ENCODE measurements around the gene C20orf141. TPM values are rescaled to one million over a fixed set of nuclear protein-coding genes. Genes with fewer than 3 reads are reported as not detected.

Gene C20orf141
- total RNA-seq, 1 donor from 2014 or later, result not detected

DNA sequence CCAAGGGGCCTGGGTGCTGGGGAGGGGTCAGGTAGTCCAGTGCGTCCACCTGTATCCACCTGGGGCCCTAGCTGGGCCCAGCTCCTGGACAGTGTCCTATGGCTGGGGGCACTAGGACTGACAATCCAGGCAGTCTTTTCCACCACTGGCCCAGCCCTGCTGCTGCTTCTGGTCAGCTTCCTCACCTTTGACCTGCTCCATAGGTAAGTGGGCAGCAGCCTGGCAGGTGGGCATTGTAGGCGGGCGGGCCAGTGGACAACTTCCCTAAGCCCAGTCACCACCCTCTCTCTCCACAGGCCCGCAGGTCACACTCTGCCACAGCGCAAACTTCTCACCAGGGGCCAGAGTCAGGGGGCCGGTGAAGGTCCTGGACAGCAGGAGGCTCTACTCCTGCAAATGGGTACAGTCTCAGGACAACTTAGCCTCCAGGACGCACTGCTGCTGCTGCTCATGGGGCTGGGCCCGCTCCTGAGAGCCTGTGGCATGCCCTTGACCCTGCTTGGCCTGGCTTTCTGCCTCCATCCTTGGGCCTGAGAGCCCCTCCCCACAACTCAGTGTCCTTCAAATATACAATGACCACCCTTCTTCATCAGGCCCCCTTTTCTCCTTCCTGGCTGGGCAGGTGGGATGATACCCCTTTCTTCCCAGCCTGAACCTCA, 584 bp downstream of the C20orf141 start:
- H3K4me2 ChIP-seq (ENCODE audit: low read length), result peak overlapping the region; percentile 70
- no peak for TF ChIP-seq EZH2 (IDR thresholded peaks at IDR 0.05; ENCODE audit: insufficient read depth, low read length)
- TF ChIP-seq, protein P1, sequence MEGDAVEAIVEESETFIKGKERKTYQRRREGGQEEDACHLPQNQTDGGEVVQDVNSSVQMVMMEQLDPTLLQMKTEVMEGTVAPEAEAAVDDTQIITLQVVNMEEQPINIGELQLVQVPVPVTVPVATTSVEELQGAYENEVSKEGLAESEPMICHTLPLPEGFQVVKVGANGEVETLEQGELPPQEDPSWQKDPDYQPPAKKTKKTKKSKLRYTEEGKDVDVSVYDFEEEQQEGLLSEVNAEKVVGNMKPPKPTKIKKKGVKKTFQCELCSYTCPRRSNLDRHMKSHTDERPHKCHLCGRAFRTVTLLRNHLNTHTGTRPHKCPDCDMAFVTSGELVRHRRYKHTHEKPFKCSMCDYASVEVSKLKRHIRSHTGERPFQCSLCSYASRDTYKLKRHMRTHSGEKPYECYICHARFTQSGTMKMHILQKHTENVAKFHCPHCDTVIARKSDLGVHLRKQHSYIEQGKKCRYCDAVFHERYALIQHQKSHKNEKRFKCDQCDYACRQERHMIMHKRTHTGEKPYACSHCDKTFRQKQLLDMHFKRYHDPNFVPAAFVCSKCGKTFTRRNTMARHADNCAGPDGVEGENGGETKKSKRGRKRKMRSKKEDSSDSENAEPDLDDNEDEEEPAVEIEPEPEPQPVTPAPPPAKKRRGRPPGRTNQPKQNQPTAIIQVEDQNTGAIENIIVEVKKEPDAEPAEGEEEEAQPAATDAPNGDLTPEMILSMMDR (IDR thresholded peaks at IDR 0.05; ENCODE audit: insufficient read depth, low read depth, low read length), result no peak

DNA sequence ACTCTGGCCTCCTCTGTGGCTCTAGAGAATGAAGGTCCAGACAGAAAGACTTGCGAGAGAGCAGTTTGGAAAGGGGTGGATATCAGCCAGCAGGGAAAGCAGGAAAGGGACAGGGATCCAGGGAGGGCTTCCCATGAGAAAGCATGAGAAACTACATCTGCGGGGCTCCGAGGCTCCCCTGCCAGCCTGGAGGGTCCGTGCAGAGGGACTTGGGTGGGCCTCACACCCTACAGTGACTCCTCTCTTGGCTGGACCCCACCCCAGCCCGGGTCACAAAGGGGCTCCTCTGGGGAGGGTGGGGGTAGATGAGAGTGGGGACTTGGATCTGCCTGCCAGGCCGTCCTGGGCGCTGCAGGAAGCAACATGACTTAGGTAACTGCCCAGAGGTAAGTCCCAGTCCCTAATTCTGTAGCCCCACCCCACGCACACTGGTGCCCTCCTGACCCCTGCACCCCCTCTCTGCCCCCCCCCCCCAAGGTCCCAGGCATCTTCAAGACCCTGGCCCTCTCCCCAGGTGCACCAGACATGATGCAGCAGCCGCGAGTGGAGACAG, 1.3 kb downstream of the C20orf141 start, which contains the start of gene TMEM239:
TMEM239 (plus strand) TSS at position 335 of the 553 bp plus-strand sequence; CDS start at position 526, 191 bp downstream.
- Histone ChIP-seq H3K4me1 (ENCODE audit: insufficient read depth, low read length) (peaks cover 32% of the 10 kb centered on the region), H3K36me3 (ENCODE audit: insufficient read depth, low read length) (no peaks in the 10 kb centered on the region), H3K27ac (ENCODE audit: low read depth, low read length) (peak within 1 kb of the TSS; percentile 19), H3K4me2 (ENCODE audit: low read length) (no peak within 1 kb of the TSS), H2AFZ (ENCODE audit: low read depth, low read length) (no peak within 1 kb of the TSS), H3K9ac (ENCODE audit: low read length) (peak within 1 kb of the TSS; percentile 50), H3K4me3 (ENCODE audit: insufficient read depth, low read depth, low read length) (no peak within 1 kb of the TSS), H4K20me1 (ENCODE audit: insufficient read depth, low read length) (no peaks in the 10 kb centered on the region), H3K27me3 (ENCODE audit: insufficient read depth, low read length) (peaks cover 5% of the 10 kb centered on the region), H3K79me2 (ENCODE audit: insufficient read depth, low read length) (no peaks in the 10 kb centered on the region), H3K9me3 (ENCODE audit: insufficient read depth, low read depth, low read length) (peaks cover 7% of the 10 kb centered on the region)
- Mint-ChIP-seq H3K9me3 (ENCODE audit: unreplicated experiment) (peaks cover 20% of the 10 kb centered on the region), H3K4me3 (ENCODE audit: unreplicated experiment) (no peak within 1 kb of the TSS), H3K27me3 (ENCODE audit: low read depth, unreplicated experiment) (peaks cover 37% of the 10 kb centered on the region), H3K4me1 (ENCODE audit: low read depth, unreplicated experiment) (peaks cover 22% of the 10 kb centered on the region), H3K36me3 (ENCODE audit: low read depth, unreplicated experiment) (no peaks in the 10 kb centered on the region), H3K27ac (ENCODE audit: unreplicated experiment) (peak within 1 kb of the TSS; percentile 62)
- TF ChIP-seq, protein P1 (IDR thresholded peaks at IDR 0.05; ENCODE audit: insufficient read depth, low read depth, low read length), result no peak
- TF ChIP-seq EZH2 (IDR thresholded peaks at IDR 0.05; ENCODE audit: insufficient read depth, low read length), result no peak
- no peak for FAIRE-seq
- DNase-seq (ENCODE audit: low read depth), result no peak

More for the DNA sequence above, 584 bp downstream of the C20orf141 start:
- Mint-ChIP-seq H3K27ac (ENCODE audit: unreplicated experiment) (peak overlapping the region; percentile 62), H3K9me3 (ENCODE audit: unreplicated experiment) (peaks cover 20% of the 10 kb centered on the region), H3K36me3 (ENCODE audit: low read depth, unreplicated experiment) (no peaks in the 10 kb centered on the region), H3K27me3 (ENCODE audit: low read depth, unreplicated experiment) (peaks cover 36% of the 10 kb centered on the region), H3K4me1 (ENCODE audit: low read depth, unreplicated experiment) (peaks cover 21% of the 10 kb centered on the region), H3K4me3 (ENCODE audit: unreplicated experiment) (no peak overlapping the region)
- DNase-seq (ENCODE audit: low read depth), result no peak
- no peaks in the 10 kb centered on the region for H3K79me2 ChIP-seq (ENCODE audit: insufficient read depth, low read length)
- H4K20me1 ChIP-seq (ENCODE audit: insufficient read depth, low read length), result no peaks in the 10 kb centered on the region
- no peaks in the 10 kb centered on the region for H3K36me3 ChIP-seq (ENCODE audit: insufficient read depth, low read length)
- H3K27me3 ChIP-seq (ENCODE audit: insufficient read depth, low read length), result peaks cover 5% of the 10 kb centered on the region
- H3K27ac ChIP-seq (ENCODE audit: low read depth, low read length), result peak overlapping the region; percentile 19
- H3K4me3 ChIP-seq (ENCODE audit: insufficient read depth, low read depth, low read length), result no peak overlapping the region
- peak overlapping the region; percentile 50 for H3K9ac ChIP-seq (ENCODE audit: low read length)
- FAIRE-seq, result no peak
- H3K4me1 ChIP-seq (ENCODE audit: insufficient read depth, low read length), result peaks cover 28% of the 10 kb centered on the region
- H2AFZ ChIP-seq (ENCODE audit: low read depth, low read length), result no peak overlapping the region
- peaks cover 7% of the 10 kb centered on the region for H3K9me3 ChIP-seq (ENCODE audit: insufficient read depth, low read depth, low read length)
